OCI-LY3 (cell line): Measurements from ENCODE around the gene SFMBT1.

Experiments used
- H2AFZ ChIP-seq: fragments of 200-600, 300-600 bp; shearing (Covaris generic); 2 replicates; pipeline ENCODE4 v1.6.0; 2014; ENCODE audit warnings: antibody characterized with exemption, low read depth, low read length
- H3K27ac ChIP-seq: fragments of 200-600, 300-600 bp; sonication (generic); 2 replicates; pipeline ENCODE4 v1.5.1; 2014; ENCODE audit warnings: mild to moderate bottlenecking, low read length, moderate library complexity, mixed read lengths
- H3K27me3 ChIP-seq: fragments of 200-600, 300-600 bp; sonication (generic); 2 replicates; pipeline ENCODE4 v1.6.1; 2014; ENCODE audit warnings: low read depth, low read length, mixed read lengths
- H3K36me3 ChIP-seq: fragments of 200-600, 300-600 bp; sonication (generic); replicated peaks from 2 replicates; pipeline ENCODE3; 2014; ENCODE audit warnings: low read depth, low read length, mixed read lengths
- H3K4me1 ChIP-seq: fragments of 300-600, 200-600 bp; sonication (generic); 2 replicates; pipeline ENCODE4 v1.6.1; 2014; ENCODE audit warnings: low read length, mixed read lengths
- H3K4me2 ChIP-seq: fragments of 200-600, 300-600 bp; sonication (generic); 2 replicates; pipeline ENCODE4 v1.6.1; 2014; ENCODE audit warnings: low read length, mixed read lengths
- H3K4me3 ChIP-seq: fragments of 300-600, 200-600 bp; sonication (generic); 2 replicates; pipeline ENCODE4 v1.5.1; 2014; ENCODE audit warnings: antibody characterized with exemption, mild to moderate bottlenecking, low read length, moderate library complexity
- H3K79me2 ChIP-seq: fragments of 300-600, 200-600 bp; shearing (Covaris generic); 2 replicates; pipeline ENCODE4 v1.6.1; 2014; ENCODE audit warnings: mild to moderate bottlenecking, low read length, mixed read lengths
- H3K9ac ChIP-seq: fragments of 300-600, 200-600 bp; shearing (Covaris generic); 2 replicates; pipeline ENCODE4 v1.6.0; 2014; ENCODE audit warnings: mild to moderate bottlenecking, low read length, moderate library complexity
- H3K9me3 ChIP-seq: fragments of 200-600, 300-600 bp; shearing (Covaris generic); 2 replicates; pipeline ENCODE4 v1.6.1; 2014; ENCODE audit warnings: low read length, mixed read lengths; ENCODE audit not compliant: insufficient read depth
- H4K20me1 ChIP-seq: fragments of 200-600, 300-600 bp; sonication (generic); 2 replicates; pipeline ENCODE4 v1.6.1; 2016; ENCODE audit warnings: low read length, mixed read lengths; ENCODE audit not compliant: insufficient read depth
- CTCF ChIP-seq: fragments of 200-600, 300-600 bp; sonication (generic); IDR thresholded peaks from 2 replicates; pipeline ENCODE4 v1.5.1; 2014; ENCODE audit warnings: antibody characterized with exemption, low read length, low read depth
- EZH2phosphoT487 ChIP-seq: fragments of 200-600 bp; shearing (Covaris generic); IDR thresholded peaks from 2 replicates; pipeline ENCODE4 v1.6.1; 2018; ENCODE audit warnings: antibody characterized with exemption, mixed run types, low read depth

The SFMBT1 gene

GRCh38 chr3:52920841-52921240 is 125.0 kb downstream of the SFMBT1 start:
- Histone ChIP-seq H3K79me2 (no peaks in the 10 kb centered on the region), H3K9ac (no peak overlapping the region), H3K27me3 (no peaks in the 10 kb centered on the region), H3K4me3 (no peak overlapping the region), H3K4me1 (peaks cover 7% of the 10 kb centered on the region; the same call in 1 of the 2 replicates), H3K27ac (no peak overlapping the region), H3K36me3 (peaks cover 6% of the 10 kb centered on the region), H3K9me3 (no peaks in the 10 kb centered on the region), H4K20me1 (no peaks in the 10 kb centered on the region), H3K4me2 (no peak overlapping the region), H2AFZ (no peak overlapping the region)
- TF ChIP-seq EZH2phosphoT487 (no peak), CTCF (no peak)

- Histone ChIP-seq H3K4me2 (no peak overlapping the region), H3K4me3 (no peak overlapping the region), H3K36me3 (peaks cover 13% of the 10 kb centered on the region), H2AFZ (no peak overlapping the region), H3K9ac (no peak overlapping the region), H3K9me3 (no peaks in the 10 kb centered on the region), H3K4me1 (peaks cover 18% of the 10 kb centered on the region), H3K27me3 (no peaks in the 10 kb centered on the region), H4K20me1 (no peaks in the 10 kb centered on the region), H3K27ac (no peak overlapping the region), H3K79me2 (no peaks in the 10 kb centered on the region)
- TF ChIP-seq CTCF (no peak), EZH2phosphoT487 (no peak)
Measured at GRCh38 chr3:52917044-52917443, 128.8 kb downstream of the SFMBT1 start.

- Histone ChIP-seq H4K20me1 (no peaks in the 10 kb centered on the region), H2AFZ (0 out of 2 replicates have a peak overlapping the region, but pooled peaks have one; percentile 2), H3K9me3 (no peaks in the 10 kb centered on the region), H3K4me3 (no peak overlapping the region), H3K36me3 (peaks cover 13% of the 10 kb centered on the region), H3K79me2 (no peaks in the 10 kb centered on the region), H3K9ac (no peak overlapping the region), H3K4me1 (peaks cover 11% of the 10 kb centered on the region), H3K4me2 (peak overlapping the region; percentile 40), H3K27me3 (no peaks in the 10 kb centered on the region), H3K27ac (no peak overlapping the region)
- TF ChIP-seq CTCF (no peak), EZH2phosphoT487 (no peak)
Measured at GRCh38 chr3:52915294-52915693, 130.6 kb downstream of the SFMBT1 start.

GRCh38 chr3:52912885-52913731 is 132.8 kb downstream of the SFMBT1 start:
- H3K27ac ChIP-seq, result no peak overlapping the region
- no peak overlapping the region for H3K4me3 ChIP-seq
- no peak overlapping the region for H3K4me2 ChIP-seq
- peaks cover 7% of the 10 kb centered on the region for H3K36me3 ChIP-seq
- H3K27me3 ChIP-seq, result no peaks in the 10 kb centered on the region
- no peaks in the 10 kb centered on the region for H3K9me3 ChIP-seq
- peaks cover 11% of the 10 kb centered on the region for H3K4me1 ChIP-seq
- no peak overlapping the region for H2AFZ ChIP-seq
- H3K79me2 ChIP-seq, result no peaks in the 10 kb centered on the region
- H3K9ac ChIP-seq, result no peak overlapping the region
- H4K20me1 ChIP-seq, result no peaks in the 10 kb centered on the region
- no peak for TF ChIP-seq CTCF
- TF ChIP-seq EZH2phosphoT487, result no peak
